K562 (cell line): ENCODE results near the gene DNAJB2. TPM values are rescaled to one million over a fixed set of nuclear protein-coding genes. Genes with fewer than 3 reads are reported as not detected.

Experiments
- ATAC-seq: fragments of 200-7000 bp; cut with Tn5 transposase; 3 replicates; pipeline ENCODE4 v1.9.1; 2020; ENCODE audit warnings: moderate library complexity
- BruUV-seq: library from RNA; stranded (reverse); fragments of 400-500 nt; replicated peaks from 2 replicates; lab custom pipeline; 2021; lab: Mats Ljungman, UMichigan
- CTCF ChIA-PET: fragments of 300-600 bp; formaldehyde crosslinking; extraction: SDS; loops from one replicate; lab custom pipeline; 2021; ENCODE audit warnings: low intra/inter-chr PET ratio; lab: Yijun Ruan, JAX
- POLR2A ChIA-PET: fragments of 300-600, 350-650 bp; sonication (Branson Sonifier 250); formaldehyde crosslinking; extraction: SDS; loops from one replicate; lab custom pipeline; 2021; ENCODE audit warnings: antibody characterized with exemption, inconsistent platforms; lab: Yijun Ruan, JAX
- DNase-seq, 4 experiments: peaks; one replicate each; pipeline versions ENCODE4 v3.0.0 to v3.0.0-alpha.2; 2011 to 2018; ENCODE audit warnings: low spot score in 3 of 4, mixed read lengths in 3 of 4; ENCODE audit errors: extremely low read depth in 1 of 4
- FAIRE-seq: peaks from 2 replicates; lab custom pipeline; 2011; peaks lifted over from hg19 to GRCh38; lab: Jason Lieb, UNC
- H2AFZ ChIP-seq: 2 replicates; pipeline ENCODE4 v1.6.0; 2011; ENCODE audit warnings: low read depth, low read length, control low read depth, inconsistent platforms
- H3K27ac ChIP-seq: fragments of 200-600 bp; 3 replicates; pipeline ENCODE4 v1.8.0; 2011; ENCODE audit warnings: low read depth, mild to moderate bottlenecking, control low read depth, inconsistent platforms, low read length, moderate library complexity, mixed read lengths; ENCODE audit errors: extremely low read depth
- H3K27me3 ChIP-seq, 2 experiments: fragments of 300-600 bp in 1 of 2; 2 replicates in 1 of 2; 3 replicates in 1 of 2; pipeline versions ENCODE4 v1.6.0 to v1.8.0; 2011; ENCODE audit warnings: inconsistent platforms in 2 of 2, low read length in 2 of 2, mild to moderate bottlenecking in 1 of 2, mixed read lengths in 1 of 2, moderate library complexity in 1 of 2; ENCODE audit not compliant: control insufficient read depth in 2 of 2, insufficient read depth in 2 of 2
- H3K36me3 ChIP-seq: fragments of 300-600 bp; 3 replicates; pipeline ENCODE4 v1.8.0; 2011; ENCODE audit warnings: mild to moderate bottlenecking, low read length, inconsistent platforms; ENCODE audit not compliant: control insufficient read depth, insufficient read depth
- H3K4me1 ChIP-seq, 2 experiments: fragments of 200-600 bp in 1 of 2; replicated peaks in 1 of 2; 2 replicates in 1 of 2; 3 replicates in 1 of 2; pipeline versions ENCODE4 v1.5.1 to v1.8.0; 2011; ENCODE audit warnings: inconsistent platforms in 2 of 2, low read length in 2 of 2, mild to moderate bottlenecking in 1 of 2, mixed read lengths in 1 of 2, moderate library complexity in 1 of 2; ENCODE audit not compliant: control insufficient read depth in 2 of 2, insufficient read depth in 2 of 2
- H3K4me2 ChIP-seq: 2 replicates; pipeline ENCODE4 v1.6.1; 2011; ENCODE audit warnings: low read length, control low read depth, inconsistent platforms, mixed read lengths; ENCODE audit not compliant: insufficient read depth
- H3K4me3 ChIP-seq: fragments of 200-600 bp; sonication (generic), shearing (Covaris generic); 2 replicates; pipeline ENCODE4 v1.5.1; 2016; ENCODE audit warnings: control low read depth, inconsistent platforms
- H3K79me2 ChIP-seq: fragments of 200-600 bp; 3 replicates; pipeline ENCODE4 v1.8.0; 2011; ENCODE audit warnings: low read length, inconsistent platforms; ENCODE audit not compliant: control insufficient read depth, insufficient read depth
- H3K9ac ChIP-seq, 2 experiments: 2 replicates each; pipeline versions ENCODE4 v1.6.0 to v1.6.1; 2011; ENCODE audit warnings: low read depth in 2 of 2, low read length in 2 of 2, control low read depth in 1 of 2, inconsistent platforms in 1 of 2, mild to moderate bottlenecking in 1 of 2, mixed read lengths in 1 of 2; ENCODE audit not compliant: insufficient read depth in 1 of 2
- H3K9me1 ChIP-seq: one replicate; pipeline ENCODE4 v1.6.0; 2011; ENCODE audit warnings: inconsistent platforms, mild to moderate bottlenecking, low read length, moderate library complexity; ENCODE audit not compliant: control insufficient read depth, insufficient read depth
- H3K9me3 ChIP-seq: replicated peaks from 2 replicates; pipeline ENCODE4 v1.5.1; 2011; ENCODE audit warnings: low read depth, low read length, inconsistent platforms; ENCODE audit not compliant: control insufficient read depth, insufficient read depth
- H4K20me1 ChIP-seq: replicated peaks from 2 replicates; pipeline ENCODE4 v1.6.1; 2011; ENCODE audit warnings: low read length, inconsistent platforms, mixed read lengths; ENCODE audit not compliant: control insufficient read depth, insufficient read depth
- FOXJ2 ChIP-seq: fragments of 200-800 bp; sonication (Bioruptor generic); IDR thresholded peaks from 2 replicates; pipeline ENCODE4 v1.6.1; 2016; ENCODE audit warnings: missing genetic modification characterization, missing compliant biosample characterization
- FOXO4 ChIP-seq: fragments of 450-650 bp; formaldehyde crosslinking; IDR thresholded peaks from 2 replicates; pipeline ENCODE4 v1.4.0; 2020; ENCODE audit warnings: mild to moderate bottlenecking, moderate library complexity
- GABPA ChIP-seq: fragments of 200-800 bp; sonication (Bioruptor generic); conservative IDR thresholded peaks from 2 replicates; pipeline ENCODE4 v1.6.1; 2016; ENCODE audit warnings: low read depth, missing genetic modification characterization, missing compliant biosample characterization
- HMGXB4 ChIP-seq: sonication (generic); formaldehyde crosslinking; IDR thresholded peaks from 2 replicates; pipeline ENCODE4 v1.8.1; 2023; ENCODE audit warnings: mild to moderate bottlenecking, missing genetic modification reagents
- LARP7 ChIP-seq: fragments of 450-650 bp; IDR thresholded peaks from 2 replicates; pipeline ENCODE4 v1.6.1; 2016
- PCBP2 ChIP-seq: fragments of 200-400 bp; formaldehyde crosslinking; IDR thresholded peaks from 2 replicates; pipeline ENCODE4 v1.6.1; 2018; ENCODE audit warnings: low read length, low read depth, mild to moderate bottlenecking, moderate library complexity; ENCODE audit not compliant: poor library complexity, severe bottlenecking
- RFX5 ChIP-seq: IDR thresholded peaks from 2 replicates; pipeline ENCODE4 v1.6.1; 2011; ENCODE audit warnings: low read depth, mild to moderate bottlenecking, improper control_type of control experiment, low read length
- SIRT6 ChIP-seq: IDR thresholded peaks from one replicate; pipeline ENCODE4 v1.6.1; 2012; ENCODE audit warnings: low read depth, mild to moderate bottlenecking, control low read depth, inconsistent platforms, low read length, moderate library complexity
- TEAD2 ChIP-seq: fragments of 450-650 bp; IDR thresholded peaks from 2 replicates; pipeline ENCODE4 v1.6.1; 2016; ENCODE audit warnings: missing genetic modification characterization, control low read depth, missing compliant biosample characterization
- WGBS: fragments of 100-300 bp; shearing (Covaris generic); methylation state at CpG from one replicate; pipeline ENCODE4 v1.1.6; 2016; ENCODE audit warnings: low coverage, mixed read lengths; ENCODE audit not compliant: insufficient coverage; ENCODE audit errors: missing lambda C conversion rate; 5-methylcytosine and 5-hydroxymethylcytosine counted together
- in situ Hi-C: fragments of 300-500 bp; cut with MboI; formaldehyde crosslinking; loops from 4 replicates; pipeline ENCODE4 v1.15.0; 2018; ENCODE audit warnings: inconsistent platforms, mixed read lengths
- intact Hi-C: fragments of 100-400 bp; cut with micrococcal nuclease; formaldehyde crosslinking; loops from 2 replicates; pipeline ENCODE4 v1.14.2; 2022
- polyA plus RNA-seq, 8 experiments: library from polyadenylated mRNA; depleted of rRNA in 4 of 8; stranded (reverse) in 5 of 8; unstranded in 3 of 8; fragments of >200 nt; fragmentation: Nextera tagmentation in 2 of 8; fragmentation: Illumina TruSeq in 1 of 8; extraction: Ambion mirVana in 2 of 8; extraction: Trizol in 1 of 8; gene quantifications; 2 replicates each; pipeline versions ENCODE4 v1.2.1 to v1.2.3, GENCODE V29; 2011 to 2014; ENCODE audit warnings: inconsistent platforms in 1 of 8, missing spikeins in 1 of 8
- total RNA-seq, 7 experiments: library from RNA; depleted of rRNA in 6 of 7; stranded (reverse); fragments of >200 nt in 6 of 7; fragmentation: Illumina TruSeq in 2 of 7; extraction: Trizol in 2 of 7; gene quantifications; 2 replicates each; pipeline versions ENCODE4 v1.2.1 to v1.2.3, GENCODE V29; 2011 to 2021; ENCODE audit warnings: low replicate concordance in 1 of 7
- TF ChIP-seq, protein P1 (sequence below): fragments of 450-650 bp; IDR thresholded peaks from 2 replicates; pipeline ENCODE4 v1.6.1; 2014; ENCODE audit warnings: low read depth, mild to moderate bottlenecking, moderate library complexity, borderline replicate concordance

DNAJB2 gene
- total and polyA plus RNA-seq, 9 of the 15 experiments (the other 6 are each of a cell fraction or from before 2014, with no cell fraction given): 0.08 to 3.0 (median 2.2) TPM; not detected in 1

DNA sequence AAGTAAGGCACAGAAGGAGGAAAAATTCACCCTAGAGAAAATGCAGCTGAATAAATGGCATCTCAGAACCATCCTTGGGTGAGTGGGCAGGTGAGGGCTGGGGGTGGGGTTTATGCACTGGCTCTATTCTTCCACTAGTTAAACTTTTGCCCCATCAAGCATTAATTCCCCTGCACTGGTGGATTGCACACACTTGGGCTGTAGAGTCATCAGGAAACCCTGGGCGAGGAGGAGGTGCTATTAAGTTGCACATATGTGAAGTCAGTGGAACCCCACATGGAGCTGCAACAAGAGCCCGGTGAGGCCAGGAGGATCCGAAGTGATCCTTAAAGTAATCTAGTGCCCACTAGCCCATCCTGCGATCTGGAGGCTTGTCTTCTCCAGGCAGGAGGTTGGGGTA lies 6.8 kb upstream of the DNAJB2 start:
- POLR2A ChIA-PET: interaction anchor here (0.8 kb wide), 1 partner anchor 9 kb away, joined by 4 read pairs; no protein-coding TSS in a partner anchor
- Histone ChIP-seq H3K9me3 (no peaks in the 10 kb centered on the region), H3K4me2 (no peak overlapping the region), H3K79me2 (no peaks in the 10 kb centered on the region), H3K9ac (peak overlapping the region in 1 of 2 experiments; percentile 45; a peak in 1 of 4 replicates), H3K4me1 (peaks cover 4 to 6% of the 10 kb centered on the region in 2 experiments; a peak in 3 of 5 replicates), H4K20me1 (no peaks in the 10 kb centered on the region), H3K36me3 (no peaks in the 10 kb centered on the region), H3K4me3 (no peak overlapping the region), H3K27ac (no peak overlapping the region), H3K27me3 (no peaks in the 10 kb centered on the region), H3K9me1 (no peaks in the 10 kb centered on the region), H2AFZ (no peak overlapping the region)
- intact Hi-C loops (no loop called here), in situ Hi-C loops (no loop called here)
- WGBS: 23% methylated on average over 4 of the region's 4 CpGs
- no TSS peak for BruUV-seq
- CTCF ChIA-PET: no interaction called here
- FAIRE-seq: no peak
- no peak for DNase-seq
- ATAC-seq: no peak
- TF ChIP-seq TEAD2: no peak
- TF ChIP-seq FOXJ2 (tag): no peak
- TF ChIP-seq FOXO4 (CRISPR knock-in tag): no peak
- TF ChIP-seq RFX5: no peak
- no peak for TF ChIP-seq SIRT6
- no peak for TF ChIP-seq PCBP2
- TF ChIP-seq, protein P1, sequence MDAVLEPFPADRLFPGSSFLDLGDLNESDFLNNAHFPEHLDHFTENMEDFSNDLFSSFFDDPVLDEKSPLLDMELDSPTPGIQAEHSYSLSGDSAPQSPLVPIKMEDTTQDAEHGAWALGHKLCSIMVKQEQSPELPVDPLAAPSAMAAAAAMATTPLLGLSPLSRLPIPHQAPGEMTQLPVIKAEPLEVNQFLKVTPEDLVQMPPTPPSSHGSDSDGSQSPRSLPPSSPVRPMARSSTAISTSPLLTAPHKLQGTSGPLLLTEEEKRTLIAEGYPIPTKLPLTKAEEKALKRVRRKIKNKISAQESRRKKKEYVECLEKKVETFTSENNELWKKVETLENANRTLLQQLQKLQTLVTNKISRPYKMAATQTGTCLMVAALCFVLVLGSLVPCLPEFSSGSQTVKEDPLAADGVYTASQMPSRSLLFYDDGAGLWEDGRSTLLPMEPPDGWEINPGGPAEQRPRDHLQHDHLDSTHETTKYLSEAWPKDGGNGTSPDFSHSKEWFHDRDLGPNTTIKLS: no peak
- TF ChIP-seq HMGXB4 (CRISPR knock-in tag): no peak
- no peak for TF ChIP-seq LARP7
- TF ChIP-seq GABPA (tag): no peak
